HepG2 (cell line): ENCODE results near the gene BCAN. TPM values are rescaled to one million over a fixed set of nuclear protein-coding genes. Genes with fewer than 3 reads are reported as not detected.

Experiments used
- AHR ChIP-seq: IDR thresholded peaks from 2 replicates; pipeline ENCODE4 v1.6.1; 2018; ENCODE audit warnings: missing genetic modification reagents, missing compliant biosample characterization
- ARNT ChIP-seq: fragments of 450-650 bp; IDR thresholded peaks from 2 replicates; pipeline ENCODE4 v1.6.1; 2017
- CREM ChIP-seq, 2 experiments: sonication (generic) in 1 of 2; formaldehyde crosslinking in 1 of 2; IDR thresholded peaks; 2 replicates each; pipeline versions ENCODE4 v1.4.0 to v1.6.1; 2016 to 2020; ENCODE audit warnings: antibody characterized with exemption in 1 of 2, mild to moderate bottlenecking in 1 of 2, missing genetic modification reagents in 1 of 2
- DPF2 ChIP-seq: sonication (generic); formaldehyde crosslinking; IDR thresholded peaks from 2 replicates; pipeline ENCODE4 v1.4.0; 2020; ENCODE audit warnings: mild to moderate bottlenecking, low read depth, missing genetic modification reagents, borderline replicate concordance
- FOXK1 ChIP-seq: sonication (generic); formaldehyde crosslinking; IDR thresholded peaks from 2 replicates; pipeline ENCODE4 v1.4.0; 2020; ENCODE audit warnings: low read depth, missing genetic modification reagents, borderline replicate concordance
- FOXM1 ChIP-seq: sonication (generic); formaldehyde crosslinking; IDR thresholded peaks from 2 replicates; pipeline ENCODE4 v1.5.0; 2020; ENCODE audit warnings: missing genetic modification reagents
- FOXO1 ChIP-seq: sonication (generic); formaldehyde crosslinking; IDR thresholded peaks from 2 replicates; pipeline ENCODE4 v1.4.0; 2020; ENCODE audit warnings: missing genetic modification reagents
- GLI4 ChIP-seq: sonication (generic); formaldehyde crosslinking; IDR thresholded peaks from 2 replicates; pipeline ENCODE4 v1.5.1; 2020; ENCODE audit warnings: missing genetic modification reagents, mild to moderate bottlenecking, moderate library complexity, borderline replicate concordance
- IKZF4 ChIP-seq: sonication (generic); formaldehyde crosslinking; IDR thresholded peaks from 2 replicates; pipeline ENCODE4 v1.5.1; 2020; ENCODE audit warnings: borderline replicate concordance, mild to moderate bottlenecking, low read depth, missing genetic modification reagents; ENCODE audit errors: not compliant biosample characterization
- KDM5A ChIP-seq: fragments of 200-600 bp; sonication (generic); IDR thresholded peaks from 2 replicates; pipeline ENCODE4 v1.7.0; 2018; ENCODE audit warnings: antibody characterized with exemption, mild to moderate bottlenecking, low read length, borderline replicate concordance
- MXD1 ChIP-seq: sonication (generic); formaldehyde crosslinking; IDR thresholded peaks from 2 replicates; pipeline ENCODE4 v1.4.0; 2020; ENCODE audit warnings: mild to moderate bottlenecking, missing genetic modification reagents
- NKX3-1 ChIP-seq: sonication (generic); formaldehyde crosslinking; IDR thresholded peaks from 2 replicates; pipeline ENCODE4 v1.5.0; 2020; ENCODE audit warnings: missing genetic modification reagents
- SP4 ChIP-seq: sonication (generic); formaldehyde crosslinking; IDR thresholded peaks from 2 replicates; pipeline ENCODE4 v1.8.1; 2023; ENCODE audit warnings: mild to moderate bottlenecking, missing genetic modification reagents
- SUZ12 ChIP-seq: fragments of 150-350 bp; IDR thresholded peaks from 2 replicates; pipeline ENCODE4 v1.6.1; 2014; ENCODE audit warnings: low read depth, low read length
- TFE3 ChIP-seq: IDR thresholded peaks from 2 replicates; pipeline ENCODE4 v1.6.1; 2016
- U2AF1 ChIP-seq: fragments of 200-400 bp; formaldehyde crosslinking; optimal IDR thresholded peaks from 2 replicates; pipeline ENCODE3; 2017; ENCODE audit warnings: mild to moderate bottlenecking, low read depth, low read length
- ZFY ChIP-seq: sonication (generic); formaldehyde crosslinking; IDR thresholded peaks from 2 replicates; pipeline ENCODE4 v1.4.0; 2020; ENCODE audit warnings: missing genetic modification reagents
- ZGPAT ChIP-seq: IDR thresholded peaks from 2 replicates; pipeline ENCODE4 v1.6.1; 2016; ENCODE audit warnings: mild to moderate bottlenecking
- ZNF180 ChIP-seq: sonication (generic); formaldehyde crosslinking; IDR thresholded peaks from 2 replicates; pipeline ENCODE4 v1.4.0; 2020; ENCODE audit warnings: low read depth, missing genetic modification reagents, borderline replicate concordance
- ZNF205 ChIP-seq: IDR thresholded peaks from 2 replicates; pipeline ENCODE4 v1.6.1; 2018; ENCODE audit warnings: missing biosample characterization, missing genetic modification reagents
- ZNF292 ChIP-seq: sonication (generic); formaldehyde crosslinking; IDR thresholded peaks from 2 replicates; pipeline ENCODE4 v1.8.1; 2022; ENCODE audit warnings: mild to moderate bottlenecking, low read depth, missing genetic modification reagents, borderline replicate concordance
- ZNF501 ChIP-seq: sonication (generic); formaldehyde crosslinking; IDR thresholded peaks from 2 replicates; pipeline ENCODE4 v1.5.1; 2020; ENCODE audit warnings: mild to moderate bottlenecking, moderate library complexity, missing genetic modification reagents
- ZNF546 ChIP-seq: sonication (generic); formaldehyde crosslinking; conservative IDR thresholded peaks from 2 replicates; pipeline ENCODE4 v1.8.1; 2023; ENCODE audit warnings: mild to moderate bottlenecking, missing genetic modification reagents
- ZNF549 ChIP-seq: sonication (generic); formaldehyde crosslinking; IDR thresholded peaks from 2 replicates; pipeline ENCODE4 v1.5.0; 2020; ENCODE audit warnings: missing genetic modification reagents
- ZNF768 ChIP-seq: sonication (generic); formaldehyde crosslinking; IDR thresholded peaks from 2 replicates; pipeline ENCODE4 v1.4.0; 2020; ENCODE audit warnings: missing genetic modification reagents
- ZNF879 ChIP-seq: sonication (generic); formaldehyde crosslinking; IDR thresholded peaks from 2 replicates; pipeline ENCODE4 v1.8.1; 2023; ENCODE audit warnings: missing genetic modification reagents
- ZSCAN31 ChIP-seq: sonication (generic); formaldehyde crosslinking; IDR thresholded peaks from 2 replicates; pipeline ENCODE4 v1.5.0; 2020; ENCODE audit warnings: low read depth, mild to moderate bottlenecking, missing genetic modification reagents
- polyA plus RNA-seq, 8 experiments: library from polyadenylated mRNA; depleted of rRNA in 3 of 8; stranded (reverse) in 7 of 8; unstranded in 1 of 8; fragments of >200 nt; fragmentation: Illumina TruSeq in 4 of 8; extraction: Trizol in 4 of 8; gene quantifications; 2 replicates each; pipeline versions ENCODE4 v1.2.1 to v1.2.3, GENCODE V29; 2011 to 2016; ENCODE audit warnings: low read depth in 4 of 8, missing spikeins in 1 of 8, mixed read lengths in 1 of 8; ENCODE audit not compliant: insufficient read depth in 1 of 8
- total RNA-seq, 5 experiments: library from RNA; depleted of rRNA; stranded (reverse); fragments of >200 nt; fragmentation: Illumina TruSeq; extraction: Trizol; gene quantifications; 2 replicates each; pipeline ENCODE4 v1.2.3, GENCODE V29; 2016; ENCODE audit warnings: low read depth in 1 of 5
- TF ChIP-seq, protein P1 (sequence below): sonication (generic); formaldehyde crosslinking; IDR thresholded peaks from 2 replicates; pipeline ENCODE4 v1.4.0; 2020; ENCODE audit warnings: missing genetic modification reagents

Gene BCAN
- total and polyA plus RNA-seq, 2 of the 13 experiments (the other 11 are each of a cell fraction or from before 2014, with no cell fraction given) = not detected

- TF ChIP-seq DPF2 (CRISPR knock-in tag) = no peak
- no peak for TF ChIP-seq ZNF879 (CRISPR knock-in tag)
- TF ChIP-seq SUZ12 = no peak
- TF ChIP-seq GLI4 (CRISPR knock-in tag) = no peak
- no peak; the same call in 1 of the 2 replicates for TF ChIP-seq KDM5A
- peak; percentile 68 for TF ChIP-seq SP4 (CRISPR knock-in tag)
- no peak for TF ChIP-seq ZSCAN31 (CRISPR knock-in tag)
- TF ChIP-seq NKX3-1 (CRISPR knock-in tag) = 0 out of 2 replicates have a peak, but pooled peaks have one; percentile 49
- TF ChIP-seq FOXO1 (CRISPR knock-in tag) = peak; percentile 47; the same call in 1 of the 2 replicates
- TF ChIP-seq IKZF4 (CRISPR knock-in tag) = no peak
- TF ChIP-seq U2AF1 = no peak
- TF ChIP-seq MXD1 (CRISPR knock-in tag) = peak; percentile 84
- TF ChIP-seq FOXK1 (CRISPR knock-in tag) = peak; percentile 80; the same call in 1 of the 2 replicates
- TF ChIP-seq ZNF292 (CRISPR knock-in tag) = no peak
- 0 out of 2 replicates have a peak, but pooled peaks have one; percentile 43 for TF ChIP-seq ZNF501 (CRISPR knock-in tag)
- peak; percentile 86 for TF ChIP-seq ZGPAT
- TF ChIP-seq ZFY (CRISPR knock-in tag) = peak; percentile 12; the same call in 1 of the 2 replicates
- peak; percentile 60 for TF ChIP-seq TFE3 (CRISPR knock-in tag)
- TF ChIP-seq AHR = peak; percentile 80; the same call in 1 of the 2 replicates
- TF ChIP-seq CREM (IDR thresholded peaks at IDR 0.05) = peak; percentile 53; the same call in 1 of the 2 replicates
- no peak for TF ChIP-seq CREM (CRISPR knock-in tag; IDR thresholded peaks at IDR 0.05)
- peak; percentile 59 for TF ChIP-seq ZNF768 (CRISPR knock-in tag)
- no peak for TF ChIP-seq ARNT
- no peak for TF ChIP-seq ZNF549 (CRISPR knock-in tag)
- TF ChIP-seq ZNF546 (CRISPR knock-in tag) = no peak
- TF ChIP-seq, protein P1, sequence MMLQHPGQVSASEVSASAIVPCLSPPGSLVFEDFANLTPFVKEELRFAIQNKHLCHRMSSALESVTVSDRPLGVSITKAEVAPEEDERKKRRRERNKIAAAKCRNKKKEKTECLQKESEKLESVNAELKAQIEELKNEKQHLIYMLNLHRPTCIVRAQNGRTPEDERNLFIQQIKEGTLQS = peak; percentile 96
- peak; percentile 50; the same call in 1 of the 2 replicates for TF ChIP-seq ZNF205
- TF ChIP-seq ZNF180 (CRISPR knock-in tag) = no peak
- no peak for TF ChIP-seq FOXM1 (CRISPR knock-in tag)
These were observed 18.3 kb downstream of the BCAN start (continued) for GRCh38 chr1:156659988-156660751.
